Astrocyte (in vitro differentiated cells and primary cell): ENCODE results near the gene MCCC1. TPM values are rescaled to one million over a fixed set of nuclear protein-coding genes. Genes with fewer than 3 reads are reported as not detected.
A peak's percentile ranks its signal among the peaks of the same experiment; 100 is the strongest.

Experiments used
- DNase-seq: peaks from one replicate; pipeline ENCODE4 v3.0.0-alpha.2; 2010; ENCODE audit warnings: low read depth
- FAIRE-seq: peaks from 2 replicates; lab custom pipeline; 2011; peaks lifted over from hg19 to GRCh38; lab: Jason Lieb, UNC
- H2AFZ ChIP-seq: 2 replicates; pipeline ENCODE4 v1.6.0; 2012; ENCODE audit warnings: low read depth, low read length, inconsistent platforms
- H3K27ac ChIP-seq: 2 replicates; pipeline ENCODE4 v1.5.1; 2011; ENCODE audit warnings: low read depth, low read length, inconsistent platforms
- H3K27me3 ChIP-seq: 2 replicates; pipeline ENCODE4 v1.6.0; 2011; ENCODE audit warnings: low read length, inconsistent platforms; ENCODE audit not compliant: insufficient read depth
- H3K36me3 ChIP-seq: 2 replicates; pipeline ENCODE4 v1.5.1; 2011; ENCODE audit warnings: low read length, inconsistent platforms; ENCODE audit not compliant: insufficient read depth
- H3K4me1 ChIP-seq: 2 replicates; pipeline ENCODE4 v1.5.1; 2011; ENCODE audit warnings: low read length, inconsistent platforms; ENCODE audit not compliant: insufficient read depth
- H3K4me2 ChIP-seq: 2 replicates; pipeline ENCODE4 v1.6.0; 2012; ENCODE audit warnings: low read length, inconsistent platforms
- H3K4me3 ChIP-seq: 2 replicates; pipeline ENCODE4 v1.5.1; 2011; ENCODE audit warnings: low read depth, mild to moderate bottlenecking, low read length, inconsistent platforms; ENCODE audit not compliant: insufficient read depth
- H3K79me2 ChIP-seq: 2 replicates; pipeline ENCODE4 v1.6.0; 2012; ENCODE audit warnings: mild to moderate bottlenecking, low read length, inconsistent platforms; ENCODE audit not compliant: insufficient read depth
- H3K9ac ChIP-seq: 2 replicates; pipeline ENCODE4 v1.6.0; 2012; ENCODE audit warnings: mild to moderate bottlenecking, low read length, inconsistent platforms
- H3K9me3 ChIP-seq: 2 replicates; pipeline ENCODE4 v1.5.1; 2012; ENCODE audit warnings: low read depth, mild to moderate bottlenecking, low read length, inconsistent platforms; ENCODE audit not compliant: insufficient read depth
- H4K20me1 ChIP-seq: 2 replicates; pipeline ENCODE4 v1.6.0; 2012; ENCODE audit warnings: low read length, inconsistent platforms; ENCODE audit not compliant: insufficient read depth
- H3K27ac Mint-ChIP-seq: one replicate; pipeline ENCODE4 v1.8.0; 2021; ENCODE audit warnings: mild to moderate bottlenecking, mixed read lengths; ENCODE audit not compliant: unreplicated experiment
- H3K27me3 Mint-ChIP-seq: one replicate; pipeline ENCODE4 v1.8.0; 2021; ENCODE audit warnings: low read depth, mixed read lengths; ENCODE audit not compliant: unreplicated experiment
- H3K36me3 Mint-ChIP-seq: one replicate; pipeline ENCODE4 v1.8.0; 2021; ENCODE audit warnings: low read depth, mixed read lengths; ENCODE audit not compliant: unreplicated experiment
- H3K4me1 Mint-ChIP-seq: one replicate; pipeline ENCODE4 v1.8.0; 2021; ENCODE audit warnings: low read depth, mixed read lengths; ENCODE audit not compliant: unreplicated experiment
- H3K4me3 Mint-ChIP-seq: one replicate; pipeline ENCODE4 v1.8.0; 2021; ENCODE audit warnings: mild to moderate bottlenecking, moderate library complexity, mixed read lengths; ENCODE audit not compliant: unreplicated experiment
- H3K9me3 Mint-ChIP-seq: one replicate; pipeline ENCODE4 v1.8.0; 2021; ENCODE audit warnings: mild to moderate bottlenecking, mixed read lengths; ENCODE audit not compliant: unreplicated experiment
- CTCF ChIP-seq: IDR thresholded peaks from 2 replicates; pipeline ENCODE4 v1.5.1; 2011; ENCODE audit warnings: low read depth, mild to moderate bottlenecking, inconsistent platforms, low read length, moderate library complexity; ENCODE audit not compliant: insufficient read depth
- EZH2 ChIP-seq: IDR thresholded peaks from 2 replicates; pipeline ENCODE4 v1.6.1; 2012; ENCODE audit warnings: mild to moderate bottlenecking, low read length, inconsistent platforms; ENCODE audit not compliant: insufficient read depth
- total RNA-seq: library from RNA; stranded (reverse); gene quantifications from 2 replicates; pipeline ENCODE4 v1.2.1, GENCODE V29; 2021

Gene MCCC1
- total RNA-seq, 1 donor from 2014 or later = 13.4 TPM

GRCh38 chr3:182989566-182989965 lies 109.7 kb downstream of the MCCC1 start:
- Histone ChIP-seq H3K27ac (no peak overlapping the region), H2AFZ (no peak overlapping the region), H3K9me3 (no peaks in the 10 kb centered on the region), H3K4me2 (no peak overlapping the region), H3K36me3 (no peaks in the 10 kb centered on the region), H3K79me2 (no peaks in the 10 kb centered on the region), H3K9ac (no peak overlapping the region), H4K20me1 (no peaks in the 10 kb centered on the region), H3K27me3 (no peaks in the 10 kb centered on the region), H3K4me3 (no peak overlapping the region), H3K4me1 (no peaks in the 10 kb centered on the region)
- Mint-ChIP-seq H3K27ac (no peak overlapping the region), H3K9me3 (no peaks in the 10 kb centered on the region), H3K36me3 (no peaks in the 10 kb centered on the region), H3K27me3 (no peaks in the 10 kb centered on the region), H3K4me3 (no peak overlapping the region), H3K4me1 (no peaks in the 10 kb centered on the region)
- DNase-seq (no peak), FAIRE-seq (no peak)
- no peak for TF ChIP-seq CTCF
- TF ChIP-seq EZH2 = no peak

- no peak overlapping the region for H3K4me2 ChIP-seq
- Mint-ChIP-seq H3K4me3 (no peak overlapping the region), H3K4me1 (no peaks in the 10 kb centered on the region), H3K27me3 (no peaks in the 10 kb centered on the region), H3K36me3 (no peaks in the 10 kb centered on the region), H3K9me3 (no peaks in the 10 kb centered on the region), H3K27ac (no peak overlapping the region)
- DNase-seq (no peak), FAIRE-seq (no peak)
- H3K79me2 ChIP-seq = no peaks in the 10 kb centered on the region
- H3K9me3 ChIP-seq = no peaks in the 10 kb centered on the region
- H3K36me3 ChIP-seq = no peaks in the 10 kb centered on the region
- H2AFZ ChIP-seq = peak overlapping the region; percentile 10
- H3K4me1 ChIP-seq = peaks cover 1% of the 10 kb centered on the region
- no peaks in the 10 kb centered on the region for H4K20me1 ChIP-seq
- H3K9ac ChIP-seq = no peak overlapping the region
- no peak overlapping the region for H3K4me3 ChIP-seq
- H3K27ac ChIP-seq = no peak overlapping the region
- TF ChIP-seq EZH2 (no peak), CTCF (no peak)
- H3K27me3 ChIP-seq = no peaks in the 10 kb centered on the region
These were observed 113.3 kb downstream of the MCCC1 start for GRCh38 chr3:182986021-182986420.

- no peak overlapping the region for H3K27ac ChIP-seq
- H3K4me1 Mint-ChIP-seq = peaks cover 2% of the 10 kb centered on the region
- no peak overlapping the region for H3K9ac ChIP-seq
- no peaks in the 10 kb centered on the region for H3K36me3 Mint-ChIP-seq
- H3K4me3 Mint-ChIP-seq = no peak overlapping the region
- no peaks in the 10 kb centered on the region for H3K27me3 Mint-ChIP-seq
- no peaks in the 10 kb centered on the region for H3K9me3 Mint-ChIP-seq
- no peak for DNase-seq
- no peaks in the 10 kb centered on the region for H3K9me3 ChIP-seq
- H3K4me1 ChIP-seq = peaks cover 10% of the 10 kb centered on the region
- H3K79me2 ChIP-seq = peaks cover 10% of the 10 kb centered on the region
- no peak overlapping the region for H3K4me2 ChIP-seq
- H4K20me1 ChIP-seq = peaks cover 8% of the 10 kb centered on the region
- H3K4me3 ChIP-seq = no peak overlapping the region
- no peaks in the 10 kb centered on the region for H3K36me3 ChIP-seq
- H3K27ac Mint-ChIP-seq = no peak overlapping the region
- TF ChIP-seq EZH2 (no peak), CTCF (no peak)
- no peak for FAIRE-seq
- no peak overlapping the region for H2AFZ ChIP-seq
- H3K27me3 ChIP-seq = no peaks in the 10 kb centered on the region
These were observed 115.4 kb downstream of the MCCC1 start for GRCh38 chr3:182983876-182984275.
